Measurements from ENCODE around the gene PAF1.

The PAF1 gene

DNA sequence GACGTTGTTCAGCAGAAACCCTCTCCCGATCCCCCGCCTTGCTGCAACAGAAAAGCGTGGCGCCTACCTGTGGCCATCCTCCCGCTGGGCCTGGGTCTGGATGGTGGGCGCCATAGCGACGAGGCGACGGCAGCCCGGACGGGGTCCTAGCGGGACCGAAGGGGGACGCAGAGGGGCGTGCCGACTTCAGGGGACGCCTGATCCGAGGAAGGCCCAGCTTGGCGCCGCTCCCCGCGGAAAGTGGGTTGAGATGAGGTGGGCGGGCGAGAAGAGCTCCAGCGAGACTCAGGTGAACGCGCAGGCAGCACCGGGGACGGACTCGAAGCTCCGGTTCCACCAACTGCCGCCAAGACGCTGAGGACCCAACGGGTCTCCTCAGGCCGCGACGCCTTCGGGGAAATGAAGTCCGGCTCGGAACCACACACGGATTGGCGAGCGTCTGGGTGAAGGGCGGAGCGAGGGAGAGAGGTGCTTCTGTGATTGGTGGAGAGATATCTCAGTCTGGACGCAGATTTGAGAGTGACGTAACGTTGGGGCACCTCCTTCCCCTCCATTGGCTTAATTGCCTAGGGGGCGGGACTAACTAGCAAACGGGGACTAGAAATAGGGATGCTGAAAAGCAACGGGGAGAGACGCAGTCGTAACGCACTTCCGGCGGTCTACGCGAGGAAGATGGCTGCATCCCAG lies at the start of gene PAF1, which contains the start of gene MED29:
PAF1 (minus strand) TSS at position 356 of the 687 bp plus-strand sequence; CDS start at position 114, 242 bp downstream.
MED29 (plus strand) TSS at position 628 of the 687 bp plus-strand sequence; CDS start at position 673, 45 bp downstream.
- DNase-seq (ENCODE audit: low spot score): peak; percentile 100

DNA sequence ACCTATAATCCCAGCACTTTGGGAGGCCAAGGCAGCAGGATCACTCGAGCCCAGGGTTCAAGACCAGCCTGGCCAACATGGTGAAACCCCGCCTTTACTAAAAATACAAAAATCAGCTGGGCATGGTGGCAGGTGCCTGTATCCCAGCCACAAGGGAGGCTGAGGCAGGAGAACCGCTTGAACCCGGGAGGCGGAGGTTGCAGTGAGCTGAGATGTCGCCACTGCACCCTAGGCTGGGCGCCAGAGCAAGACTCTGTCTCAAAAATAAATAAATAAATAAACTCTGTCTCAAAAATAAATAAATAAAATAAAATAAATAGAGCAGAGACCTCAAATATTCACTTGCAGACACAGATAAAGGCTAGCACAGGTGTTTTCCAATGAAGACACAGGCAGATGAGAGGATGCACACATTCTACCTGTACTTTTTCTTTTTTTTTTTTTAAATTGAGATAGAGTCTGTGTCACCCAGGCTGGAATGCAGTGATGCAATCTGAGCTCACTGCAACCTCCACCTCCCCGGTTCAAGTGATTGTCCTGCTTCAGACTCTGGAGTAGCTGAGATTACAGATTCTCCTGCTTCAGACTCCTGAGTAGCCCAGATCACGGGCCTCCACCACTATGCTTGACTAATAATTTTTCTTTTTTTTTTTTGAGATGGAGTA lies 47.5 kb upstream of the PAF1 start:
- DNase-seq (ENCODE audit: low spot score): peak; percentile 82

DNA sequence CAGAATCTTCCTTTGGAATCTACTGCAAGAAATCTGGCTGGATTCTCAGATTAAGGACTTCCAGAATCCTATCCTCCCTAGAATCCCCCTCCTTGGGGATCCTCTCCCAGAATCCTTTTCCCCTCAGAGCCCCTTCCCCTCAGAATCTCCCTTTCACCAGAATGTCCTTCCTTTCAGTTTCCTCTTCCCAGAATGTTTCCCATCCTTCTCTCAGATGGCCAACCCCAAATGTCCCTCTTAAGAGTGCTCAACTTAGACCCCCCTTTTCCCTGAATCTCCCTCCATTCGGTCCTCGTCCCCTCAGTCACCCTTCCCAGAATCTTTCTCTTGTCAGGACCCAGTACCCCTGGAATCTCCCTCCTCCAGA lies 45.4 kb upstream of the PAF1 start:
- no peak for DNase-seq (ENCODE audit: low spot score)

DNA sequence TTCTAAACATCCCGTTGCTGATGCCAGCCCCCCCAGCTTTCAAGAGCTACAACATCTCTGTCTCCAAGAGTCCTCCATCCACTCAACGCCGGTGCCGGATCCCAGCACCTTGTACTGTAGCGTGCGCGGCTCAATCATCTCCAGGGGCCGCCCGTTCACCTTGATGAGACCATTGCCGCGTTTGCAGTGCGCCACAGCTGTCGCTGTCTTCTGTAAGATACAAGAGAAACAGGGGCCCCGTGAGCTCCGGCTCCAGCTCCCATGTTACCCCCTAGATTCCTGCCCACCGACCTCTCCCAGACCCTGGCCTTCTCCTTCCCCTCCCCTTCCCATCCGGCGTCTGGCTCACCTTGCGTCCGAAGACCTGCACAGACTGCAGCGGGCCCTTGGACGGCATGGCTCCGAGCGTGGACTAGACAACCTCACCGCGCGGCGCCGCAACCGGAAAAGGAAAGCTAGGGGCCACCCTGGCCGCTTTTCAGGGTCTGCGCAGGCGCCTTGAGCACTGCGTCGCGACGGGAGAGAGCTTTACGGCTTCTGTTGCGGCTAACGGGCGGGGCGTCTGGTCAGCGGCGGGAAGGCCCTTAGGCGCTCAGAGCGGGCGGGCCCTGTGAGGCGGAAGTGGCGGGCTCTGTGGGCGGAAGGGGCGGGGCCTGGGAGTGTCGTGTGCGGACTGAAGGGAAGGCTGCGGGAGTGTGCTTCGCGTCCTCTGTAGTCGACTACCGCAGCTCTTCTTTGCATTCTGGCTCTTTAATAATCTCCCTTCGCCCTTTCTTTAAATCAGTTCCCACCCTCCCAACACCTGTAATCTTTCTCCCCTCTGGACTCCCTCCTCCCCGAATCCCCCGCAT lies 44.8 kb upstream of the PAF1 start, which contains the start of gene RPS16:
RPS16 (minus strand) TSS at position 451 of the 851 bp plus-strand sequence; CDS start at position 397, 54 bp downstream.
- peak; percentile 98 for DNase-seq (ENCODE audit: low spot score)

DNA sequence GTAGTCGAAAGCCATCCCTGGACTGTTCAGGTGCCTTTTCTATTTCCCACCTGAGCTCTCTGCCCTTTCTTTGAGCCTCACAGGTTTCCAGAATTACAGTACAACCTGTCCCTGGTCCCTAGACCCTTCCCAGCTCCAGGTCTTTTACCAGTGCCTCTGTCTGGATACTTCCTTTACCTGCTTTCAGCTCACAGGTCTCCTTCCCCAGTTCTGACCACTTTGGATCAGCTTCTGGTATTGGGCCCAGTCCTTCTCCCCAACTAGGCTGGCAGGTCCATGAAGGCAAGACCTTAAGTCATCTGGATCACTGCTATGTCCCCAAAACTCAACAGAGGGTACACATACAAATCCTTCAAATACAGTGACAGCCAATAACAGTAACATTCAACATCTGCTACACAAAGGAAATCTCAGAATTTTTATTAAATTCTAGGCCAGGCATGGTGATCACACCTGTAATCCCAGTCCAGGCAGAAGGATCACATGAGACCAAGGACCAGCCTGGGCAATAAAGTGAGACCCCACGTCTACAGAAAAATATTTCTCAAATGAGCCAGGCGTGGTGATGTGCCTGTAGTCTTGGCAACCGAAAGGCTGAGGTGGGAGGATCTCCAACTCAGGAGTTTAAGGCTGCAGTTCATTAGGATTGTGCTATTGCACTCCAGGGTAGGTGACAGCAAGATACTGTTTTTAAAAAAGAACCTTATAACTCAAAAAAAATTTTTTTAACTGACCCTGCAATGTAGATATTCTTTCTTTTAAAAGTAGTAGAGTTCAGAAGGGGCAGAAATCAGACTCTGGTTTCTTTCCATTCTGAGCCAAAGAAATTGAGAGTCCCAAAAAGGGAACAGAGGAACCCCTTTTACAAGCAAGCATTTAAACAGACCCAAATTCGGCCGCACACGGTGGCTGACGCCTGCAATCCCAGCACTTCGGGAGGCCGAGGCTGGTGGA lies 43.5 kb upstream of the PAF1 start:
- peak; percentile 35 for DNase-seq (ENCODE audit: low spot score)

DNA sequence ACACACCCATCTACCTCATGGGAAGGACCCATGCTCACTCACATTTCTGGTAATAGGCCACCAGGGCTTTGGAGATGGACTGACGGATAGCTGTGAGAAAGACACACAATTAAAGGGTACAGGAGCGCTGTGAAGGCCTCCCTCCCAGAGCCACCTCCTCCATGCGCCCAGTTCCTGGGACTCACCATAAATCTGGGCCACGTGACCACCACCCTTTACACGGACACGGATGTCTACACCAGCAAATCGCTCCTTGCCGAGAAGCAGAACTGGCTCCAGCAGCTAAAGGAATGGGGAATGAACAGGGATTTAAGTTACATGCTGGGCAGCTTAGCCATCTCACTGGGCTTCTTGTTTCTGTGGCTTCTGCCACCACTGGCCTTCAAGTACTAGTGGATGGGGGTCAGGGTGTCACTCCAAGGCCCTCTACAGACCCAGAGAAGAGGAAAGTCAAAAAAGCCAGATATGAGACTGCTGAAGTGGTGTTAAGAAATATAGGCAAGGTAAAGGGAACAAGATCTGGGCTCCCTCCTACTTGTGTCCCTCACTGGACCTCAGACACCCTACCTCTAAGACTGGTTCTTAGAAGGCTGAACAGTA lies 42.7 kb upstream of the PAF1 start:
- no peak for DNase-seq (ENCODE audit: low spot score)

DNA sequence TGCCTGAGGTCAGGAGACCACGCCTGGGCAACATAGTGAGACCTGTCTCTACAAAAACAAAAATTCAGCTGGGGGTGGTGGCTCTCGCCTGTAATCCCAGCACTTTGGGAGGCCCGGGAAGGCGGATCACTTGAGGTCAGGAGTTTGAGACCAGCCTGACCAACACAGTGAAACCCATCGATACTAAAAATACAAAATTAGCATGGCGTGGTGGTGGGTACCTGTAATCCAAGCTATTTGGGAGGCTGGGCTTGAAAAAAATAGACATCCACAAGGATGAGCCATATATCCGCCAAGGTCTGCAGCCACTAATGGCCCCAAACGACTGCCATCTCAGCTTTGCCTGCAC lies 41.7 kb upstream of the PAF1 start:
- DNase-seq (ENCODE audit: low spot score): no peak

DNA sequence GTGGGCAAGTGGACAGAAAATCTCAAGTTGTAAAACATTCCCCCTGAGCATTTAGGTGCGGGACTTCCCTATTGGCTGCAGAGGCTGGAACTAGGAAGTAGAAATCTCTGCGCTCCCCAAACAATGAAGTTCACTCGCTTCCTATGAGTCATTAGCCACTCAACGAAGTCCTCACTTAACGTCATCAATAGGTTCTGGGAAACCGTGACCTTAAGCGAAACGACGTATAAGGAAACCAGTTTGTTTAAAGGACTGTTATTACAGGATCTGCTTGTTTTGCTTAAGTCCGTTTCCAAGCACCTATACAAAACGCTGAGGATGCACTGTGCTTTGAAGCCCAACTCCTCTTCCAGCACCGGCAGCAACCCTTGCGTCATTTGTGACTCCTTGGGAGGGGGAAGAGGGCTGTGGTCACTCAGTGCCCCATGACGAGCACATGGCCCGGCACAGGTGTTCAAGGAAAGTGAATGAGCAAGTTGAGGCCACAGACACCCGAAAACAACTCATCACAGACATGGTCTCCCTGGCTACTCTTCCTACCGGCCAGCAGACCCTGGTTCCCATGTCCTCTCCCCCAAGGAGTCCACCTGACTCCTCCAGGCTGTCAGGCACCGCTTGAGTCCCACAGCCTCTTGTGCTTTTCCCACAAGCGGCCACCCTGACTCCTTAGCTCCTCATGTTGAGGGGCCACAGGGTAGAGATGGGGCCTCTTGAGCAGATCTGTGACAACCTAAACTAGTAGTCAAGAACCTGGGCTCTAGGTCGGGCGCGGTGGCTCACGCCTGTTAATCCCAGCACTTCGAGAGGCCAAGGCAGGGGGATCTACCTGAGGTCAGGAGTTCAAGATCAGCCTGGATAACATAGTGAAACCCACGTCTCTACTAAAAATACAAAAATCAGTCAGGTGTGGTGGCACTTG lies 40.0 kb upstream of the PAF1 start:
- DNase-seq (ENCODE audit: low spot score): peak; percentile 63

DNA sequence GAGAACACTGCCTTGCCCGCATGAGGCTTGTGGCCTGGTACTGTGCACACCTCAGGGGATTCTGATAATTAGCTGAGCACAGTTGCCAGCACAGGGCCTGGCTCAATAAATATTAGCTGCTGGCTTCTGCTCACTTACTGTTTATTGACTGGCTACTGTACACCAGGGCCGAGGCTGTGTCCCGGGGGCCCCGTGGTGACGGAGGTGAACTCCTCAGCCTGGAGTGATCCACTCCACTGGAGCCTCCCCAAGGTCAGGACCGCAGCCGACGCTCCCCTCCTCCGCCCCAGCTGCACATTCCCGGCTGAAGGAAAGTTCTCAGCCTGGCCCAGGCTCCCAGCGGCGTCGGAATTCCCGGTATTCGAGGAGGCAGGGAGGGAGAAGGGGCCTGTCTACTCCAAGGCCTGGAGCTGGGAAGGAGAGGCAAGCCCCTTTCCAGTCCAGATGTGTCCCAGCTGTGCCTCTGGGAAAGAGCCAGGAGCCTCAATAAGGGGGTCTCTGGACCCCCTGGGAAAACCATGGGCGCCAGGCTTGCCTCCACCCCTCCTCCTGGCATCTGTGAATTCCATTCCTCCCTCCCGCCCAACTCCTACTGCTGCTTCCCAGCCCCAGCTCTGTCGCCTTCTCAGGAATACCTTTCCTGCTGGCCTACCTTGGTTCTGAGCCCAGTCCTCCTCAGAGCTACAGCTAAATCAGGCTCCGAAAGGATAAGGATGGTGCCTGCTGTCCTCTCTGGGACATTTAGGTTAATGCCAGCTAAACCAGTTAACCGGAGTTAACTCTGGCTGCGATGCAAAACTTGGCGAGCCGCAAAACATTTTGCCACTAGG lies 37.6 kb upstream of the PAF1 start:
- peak; percentile 82 for DNase-seq (ENCODE audit: low spot score)

DNA sequence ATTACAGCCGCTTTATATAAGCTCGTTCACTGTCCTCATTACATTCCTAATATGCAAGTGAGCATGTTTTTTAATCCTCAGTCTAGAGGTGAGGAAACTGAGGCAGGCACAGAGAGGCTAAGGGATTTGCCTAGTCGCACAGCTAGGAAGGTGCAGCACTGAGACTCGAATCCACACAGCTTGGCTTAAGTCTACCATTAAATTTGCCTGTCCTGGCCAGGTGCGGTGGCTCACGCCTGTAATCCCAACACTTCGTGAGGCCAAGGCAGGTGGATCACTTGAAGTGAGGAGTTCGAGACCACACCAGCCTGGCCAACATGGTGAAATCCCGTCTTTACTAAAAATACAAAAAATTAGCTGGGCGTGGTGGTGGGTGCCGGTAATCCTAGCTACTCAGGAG lies 36.8 kb upstream of the PAF1 start:
- DNase-seq (ENCODE audit: low spot score): no peak

DNA sequence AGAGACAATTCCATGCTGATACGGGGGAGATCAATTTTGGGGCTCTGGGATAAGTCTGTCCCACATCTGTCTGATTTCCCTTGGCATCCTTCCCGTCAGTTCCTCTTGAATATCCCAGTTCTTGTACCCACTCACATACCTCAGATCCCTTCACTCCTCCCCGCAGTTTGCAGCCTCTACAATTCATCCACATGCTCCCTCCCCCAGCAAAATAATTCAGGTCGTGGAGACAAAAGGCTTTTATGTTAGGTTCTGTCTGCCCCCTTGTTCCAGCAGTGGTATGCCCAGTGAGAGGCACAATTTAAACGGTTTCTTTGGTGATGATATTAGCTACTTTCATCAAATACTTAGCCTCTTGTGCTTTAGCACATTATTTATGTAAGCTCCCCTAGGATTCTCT lies 35.3 kb upstream of the PAF1 start:
- DNase-seq (ENCODE audit: low spot score): no peak

DNA sequence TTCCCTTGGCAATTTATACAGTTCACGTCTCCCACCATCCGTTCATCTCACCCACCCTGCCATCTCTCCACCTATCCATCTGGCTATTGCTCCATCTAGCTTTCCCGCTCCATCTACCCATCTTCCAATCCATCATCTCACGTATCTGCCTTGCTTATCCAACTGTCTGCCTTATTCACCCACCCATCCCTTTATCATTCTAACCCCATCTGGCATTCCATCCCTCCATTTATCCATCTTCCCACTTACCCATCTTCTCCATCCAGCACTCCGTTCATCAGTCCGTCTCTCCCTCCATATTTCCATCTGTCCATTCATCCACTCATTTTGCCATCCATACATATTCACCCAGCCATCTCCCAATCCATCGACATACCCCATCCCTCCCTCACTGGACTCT lies 34.8 kb upstream of the PAF1 start:
- DNase-seq (ENCODE audit: low spot score): no peak

DNA sequence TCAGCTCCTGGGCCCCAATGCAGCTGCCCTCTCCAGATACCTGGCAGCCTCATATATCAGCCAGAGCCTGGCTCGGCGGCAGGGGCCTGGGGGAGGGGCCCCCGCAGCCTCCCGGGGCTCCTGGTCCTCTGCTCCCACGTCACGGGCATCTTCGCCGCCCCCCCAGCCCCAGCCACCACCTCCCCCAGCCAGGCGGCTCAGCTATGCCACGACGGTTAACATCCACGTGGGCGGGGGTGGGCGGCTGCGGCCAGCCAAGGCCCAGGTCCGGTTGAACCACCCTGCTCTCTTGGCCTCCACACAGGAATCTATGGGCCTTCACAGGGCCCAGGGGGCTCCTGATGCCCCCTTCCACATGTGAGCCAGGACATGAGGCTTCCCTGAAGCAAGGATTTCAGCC lies 34.0 kb upstream of the PAF1 start:
- no peak for DNase-seq (ENCODE audit: low spot score)

DNA sequence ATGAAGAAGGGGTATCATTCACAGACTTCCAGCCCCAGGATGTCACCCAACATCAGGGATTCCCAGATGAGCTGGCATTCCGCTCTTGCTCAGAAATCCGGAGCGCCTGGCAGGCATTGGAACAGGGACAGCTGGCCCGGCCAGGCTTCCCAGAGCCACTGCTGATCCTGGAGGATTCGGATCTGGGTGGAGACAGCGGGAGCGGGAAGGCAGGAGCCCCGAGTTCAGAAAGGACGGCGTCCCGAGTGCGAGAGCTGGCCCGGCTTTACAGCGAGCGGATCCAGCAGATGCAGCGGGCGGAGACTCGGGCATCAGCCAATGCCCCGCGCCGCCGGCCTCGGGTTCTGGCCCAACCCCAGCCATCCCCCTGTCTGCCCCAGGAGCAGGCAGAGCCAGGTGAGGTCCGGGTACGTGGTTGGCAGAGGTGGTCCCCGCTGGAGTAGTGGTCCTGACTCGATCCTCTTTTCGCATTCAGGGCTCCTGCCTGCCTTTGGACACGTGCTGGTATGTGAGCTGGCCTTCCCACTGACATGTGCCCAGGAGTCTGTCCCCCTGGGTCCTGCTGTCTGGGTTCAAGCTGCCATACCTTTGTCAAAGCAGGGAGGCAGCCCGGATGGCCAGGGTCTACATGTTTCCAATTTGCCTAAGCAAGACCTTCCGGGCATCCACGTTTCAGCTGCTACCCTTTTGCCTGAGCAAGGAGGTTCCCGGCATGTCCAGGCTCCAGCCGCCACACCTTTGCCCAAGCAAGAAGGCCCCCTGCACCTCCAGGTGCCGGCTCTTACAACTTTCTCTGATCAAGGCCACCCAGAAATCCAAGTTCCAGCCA lies 32.6 kb upstream of the PAF1 start:
- DNase-seq (ENCODE audit: low spot score): no peak

DNA sequence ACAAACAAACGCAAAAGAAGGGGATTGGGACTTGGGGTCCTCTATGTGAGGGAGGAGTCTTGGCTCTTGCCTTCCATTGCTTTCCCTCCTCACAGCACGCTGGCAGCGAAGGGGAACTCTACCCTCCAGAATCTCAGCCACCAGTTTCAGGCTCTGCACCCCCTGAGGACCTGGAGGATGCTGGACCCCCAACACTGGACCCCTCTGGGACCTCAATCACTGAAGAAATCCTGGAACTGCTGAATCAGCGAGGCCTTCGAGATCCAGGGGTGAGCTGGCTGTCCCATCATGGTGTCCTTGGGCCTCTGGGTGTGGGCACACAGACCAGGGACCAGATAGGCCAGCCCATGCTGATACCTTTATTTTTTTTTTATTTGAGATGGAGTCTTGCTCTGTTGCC lies 31.1 kb upstream of the PAF1 start:
- no peak for DNase-seq (ENCODE audit: low spot score)

DNA sequence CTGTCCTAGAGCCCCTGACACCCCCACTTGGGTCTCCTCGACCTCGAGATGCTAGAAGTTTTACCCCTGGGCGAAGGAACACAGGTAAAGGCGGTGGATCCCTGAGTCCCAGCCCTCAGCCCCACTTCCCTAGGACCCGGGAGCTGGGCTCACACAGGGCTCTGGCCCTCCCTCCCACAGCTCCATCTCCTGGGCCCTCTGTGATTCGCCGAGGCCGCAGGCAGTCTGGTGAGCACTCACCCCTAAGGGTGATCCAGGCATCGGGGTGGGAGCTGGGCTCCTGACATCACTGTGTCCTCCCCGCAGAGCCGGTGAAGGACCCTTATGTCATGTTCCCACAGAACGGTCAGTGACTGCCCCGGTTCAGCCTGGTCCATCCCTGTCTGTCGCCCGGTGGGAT lies 29.9 kb upstream of the PAF1 start:
- no peak for DNase-seq (ENCODE audit: low spot score)

DNA sequence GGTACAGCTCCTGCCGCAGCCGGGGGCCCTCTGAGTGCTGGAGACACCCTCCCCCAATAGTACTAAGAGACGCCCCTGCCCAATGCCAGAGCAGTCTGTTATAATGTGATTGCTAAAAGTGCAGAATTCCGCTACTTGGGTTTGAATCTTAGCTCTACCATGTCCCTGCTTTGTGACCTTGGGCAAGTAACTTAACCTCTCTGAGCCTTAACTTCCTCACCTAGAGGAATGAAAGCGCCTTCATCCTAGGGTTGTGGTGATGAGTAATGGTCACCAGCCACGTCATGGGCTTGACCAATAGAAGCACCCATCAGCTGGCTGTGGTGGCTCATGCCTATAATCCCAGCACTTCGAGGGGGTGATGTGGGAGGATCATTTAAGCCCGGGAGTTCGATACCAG lies 28.1 kb upstream of the PAF1 start:
- DNase-seq (ENCODE audit: low spot score): no peak

DNA sequence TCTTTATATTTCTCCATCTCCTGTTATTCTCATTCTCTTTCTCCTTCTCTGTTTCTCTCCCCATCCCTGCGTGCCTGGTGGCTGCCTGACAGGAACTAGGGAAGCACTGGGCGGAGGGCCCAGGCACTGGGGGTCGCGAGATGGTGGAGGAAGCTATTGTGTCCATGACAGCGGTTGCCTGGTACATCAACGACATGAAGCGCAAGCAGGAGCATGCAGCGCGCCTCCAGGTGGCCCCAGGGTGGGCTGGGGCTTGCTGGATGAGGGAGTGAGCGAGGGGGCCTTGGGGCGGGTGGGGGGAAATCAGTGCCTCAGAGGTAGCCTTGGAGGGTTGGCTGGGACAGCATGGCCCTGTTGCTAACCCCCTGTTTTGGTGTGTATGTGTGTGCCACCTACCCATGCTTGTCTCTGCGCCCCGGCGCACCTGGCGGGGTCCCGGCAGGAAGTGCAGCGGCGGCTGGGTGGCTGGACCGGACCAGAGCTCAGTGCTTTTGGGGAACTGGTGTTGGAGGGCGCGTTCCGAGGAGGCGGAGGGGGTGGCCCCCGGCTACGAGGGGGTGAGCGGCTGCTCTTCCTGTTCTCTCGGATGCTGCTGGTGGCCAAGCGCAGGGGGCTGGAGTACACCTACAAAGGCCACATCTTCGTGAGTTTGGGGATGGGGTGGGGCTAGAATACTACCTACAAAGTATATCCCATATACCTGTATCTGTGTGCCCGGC lies 26.7 kb upstream of the PAF1 start:
- DNase-seq (ENCODE audit: low spot score): no peak
